ENCODE data around the gene RAD51B.
"Not testable (repeated sequence)": the region's sequence is repeated elsewhere in the genome, so short reads cannot be mapped to it uniquely, and the experiment has no call there.

RAD51B gene

DNA sequence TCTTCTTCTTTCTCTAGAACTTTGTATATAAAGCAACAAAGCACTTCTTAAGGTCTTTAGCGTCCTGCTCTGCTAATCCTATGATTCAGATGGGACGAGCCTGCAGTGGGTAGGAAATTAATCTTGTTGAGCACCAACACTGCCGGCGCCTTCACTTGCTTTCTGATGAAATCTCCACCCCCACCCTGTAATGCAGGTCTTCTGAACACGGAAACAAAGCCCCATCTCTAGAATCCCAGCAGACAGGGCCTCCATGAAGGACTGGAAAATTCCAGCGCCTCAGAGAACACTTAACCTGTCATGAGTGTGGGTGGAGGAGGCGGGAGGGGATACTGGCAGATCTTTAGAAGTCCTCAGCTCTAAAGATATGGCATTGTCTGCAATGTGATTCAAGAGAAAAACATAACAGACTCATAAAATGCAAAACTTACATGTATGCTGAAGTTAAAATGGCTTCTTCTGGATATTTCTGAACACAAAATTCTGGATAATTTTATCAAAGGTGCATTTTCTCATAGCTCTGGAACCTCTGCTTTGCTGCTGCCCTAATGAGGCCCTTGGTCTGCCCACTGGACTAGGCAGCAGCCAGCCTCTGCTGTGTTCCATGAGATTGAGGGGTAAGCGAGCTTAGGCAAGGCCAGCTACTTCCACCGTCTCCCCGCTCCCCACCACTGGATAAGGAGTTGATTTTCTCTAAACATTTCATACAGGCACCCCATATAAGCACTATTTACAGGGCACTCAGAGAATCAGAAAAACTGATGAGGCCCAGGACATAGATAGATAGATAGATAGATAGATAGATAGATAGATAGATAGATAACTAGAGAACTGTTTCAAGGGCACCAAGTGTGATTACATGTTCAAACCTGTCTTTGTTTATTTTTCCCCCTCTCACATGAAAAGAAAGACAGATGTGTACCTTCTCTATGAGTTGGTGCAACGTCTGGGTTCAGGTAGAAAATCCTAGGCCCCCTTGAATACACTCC is 930.2 kb downstream of the RAD51B start:
- DNase-seq (ENCODE audit: low read depth in 1 of 2, low spot score in 1 of 2), result no peak

DNA sequence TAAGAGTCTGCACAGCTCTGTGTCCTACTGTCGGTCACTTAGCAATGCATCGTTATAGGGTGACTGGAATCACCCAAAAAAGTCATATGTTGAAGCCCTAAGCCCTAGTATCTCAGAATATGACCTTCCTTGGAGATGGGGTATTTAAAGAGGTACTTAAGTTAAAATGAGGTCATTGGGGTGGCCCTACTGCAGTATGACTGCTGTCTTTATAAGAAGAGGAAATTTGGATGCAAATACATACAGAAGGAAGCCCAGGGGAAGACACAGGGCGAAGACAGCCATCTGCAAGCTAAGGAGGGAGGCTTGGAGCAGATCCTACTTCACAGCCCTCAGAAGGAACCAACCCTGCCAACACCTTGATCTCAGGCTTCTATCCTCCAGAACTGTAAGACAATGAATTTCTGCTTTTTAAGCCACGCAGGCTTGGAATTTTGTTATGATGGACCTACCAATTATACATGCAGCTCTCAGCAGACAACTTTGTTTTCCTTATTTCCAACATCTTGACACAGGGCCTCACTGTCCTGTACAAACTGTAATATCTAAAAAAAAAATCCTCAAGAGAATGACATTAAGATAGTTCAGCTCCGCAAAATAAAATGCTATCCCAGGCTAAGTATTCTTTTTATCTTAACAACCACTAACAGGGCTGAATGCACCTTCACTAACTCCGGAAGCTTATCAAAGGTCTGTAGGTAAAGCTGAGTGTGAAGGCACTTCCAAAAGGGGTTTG is 932.9 kb downstream of the RAD51B start:
- no peak for DNase-seq (ENCODE audit: low read depth in 1 of 2, low spot score in 1 of 2)

DNA sequence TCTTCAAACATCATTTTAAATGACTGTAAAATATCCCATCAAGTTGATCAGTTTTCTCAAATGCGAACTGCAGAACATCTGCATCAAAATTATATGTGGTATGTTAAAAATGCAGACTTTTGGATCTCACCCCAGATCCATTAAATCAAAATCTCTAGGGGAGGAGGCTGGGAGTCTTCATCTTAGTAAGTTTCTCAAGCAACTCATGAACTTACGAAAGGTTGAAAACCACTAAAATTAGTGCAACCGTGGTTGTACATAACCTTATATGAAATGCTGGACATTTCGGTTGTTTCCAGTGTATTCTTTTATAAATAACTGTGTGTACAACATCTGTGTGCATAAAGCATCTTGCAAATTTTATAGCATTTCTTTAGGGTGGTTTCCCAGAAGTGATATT is 934.1 kb downstream of the RAD51B start:
- DNase-seq (ENCODE audit: low read depth in 1 of 2, low spot score in 1 of 2), result no peak

DNA sequence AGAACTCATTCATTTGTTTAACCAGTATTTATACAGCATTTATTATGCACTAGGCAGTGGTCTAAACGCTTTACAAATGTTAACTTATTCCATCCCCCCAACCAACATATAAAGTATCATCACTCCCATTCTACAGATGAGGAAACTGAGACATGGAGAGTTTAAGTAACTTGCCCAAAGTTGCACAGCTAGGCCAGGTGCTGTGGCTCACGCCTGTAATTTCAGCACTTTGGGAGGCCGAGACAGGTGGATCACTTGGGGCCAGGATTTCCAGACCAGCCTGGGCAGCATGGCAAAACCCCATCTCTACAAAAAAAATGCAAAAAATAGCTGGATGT is 935.4 kb downstream of the RAD51B start:
- DNase-seq (ENCODE audit: low read depth in 1 of 2, low spot score in 1 of 2), result no peak

DNA sequence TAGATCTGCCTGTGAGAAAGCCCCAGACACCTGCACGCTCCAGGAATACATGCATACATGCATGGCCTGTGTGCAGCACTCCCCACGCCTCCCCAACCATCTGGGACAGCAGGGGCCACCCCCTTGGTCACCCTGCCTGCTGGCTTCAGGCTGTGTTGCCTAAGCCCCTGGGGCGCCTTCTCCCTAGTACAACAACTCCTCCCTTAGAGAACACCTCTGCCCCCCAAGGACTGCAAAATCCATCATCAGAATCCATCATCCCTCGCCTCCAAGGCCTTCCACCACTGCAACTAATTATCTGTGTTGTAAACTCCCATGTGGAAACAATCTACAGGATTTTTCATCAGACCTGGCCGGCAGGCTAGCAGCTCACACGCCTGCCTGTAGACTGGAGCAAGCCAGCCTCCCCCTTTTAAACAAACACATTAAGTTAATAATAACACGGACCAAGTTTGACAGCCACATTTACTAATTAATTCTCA is 936.5 kb downstream of the RAD51B start:
- no peak for DNase-seq (ENCODE audit: low read depth in 1 of 2, low spot score in 1 of 2)

DNA sequence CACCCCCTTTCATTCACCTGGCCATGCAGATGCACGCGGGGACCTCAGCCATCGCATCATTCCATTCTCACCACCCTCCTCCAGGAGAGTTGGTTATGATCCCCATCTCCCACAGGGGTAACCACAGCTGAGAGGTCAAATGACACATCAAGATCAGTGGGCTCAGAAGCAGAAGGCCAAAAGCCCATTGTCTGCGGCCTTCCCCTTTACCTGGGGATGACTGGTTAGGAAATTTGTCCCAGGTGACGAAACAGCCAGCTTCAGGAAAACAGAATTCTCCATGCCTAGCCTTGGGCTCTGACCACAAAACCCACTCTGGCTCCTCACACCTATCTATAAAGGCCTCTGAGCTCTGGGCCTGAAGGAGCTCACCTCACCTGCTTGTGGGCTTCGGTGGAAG is 937.2 kb downstream of the RAD51B start:
- DNase-seq (ENCODE audit: low read depth in 1 of 2, low spot score in 1 of 2), result no peak

DNA sequence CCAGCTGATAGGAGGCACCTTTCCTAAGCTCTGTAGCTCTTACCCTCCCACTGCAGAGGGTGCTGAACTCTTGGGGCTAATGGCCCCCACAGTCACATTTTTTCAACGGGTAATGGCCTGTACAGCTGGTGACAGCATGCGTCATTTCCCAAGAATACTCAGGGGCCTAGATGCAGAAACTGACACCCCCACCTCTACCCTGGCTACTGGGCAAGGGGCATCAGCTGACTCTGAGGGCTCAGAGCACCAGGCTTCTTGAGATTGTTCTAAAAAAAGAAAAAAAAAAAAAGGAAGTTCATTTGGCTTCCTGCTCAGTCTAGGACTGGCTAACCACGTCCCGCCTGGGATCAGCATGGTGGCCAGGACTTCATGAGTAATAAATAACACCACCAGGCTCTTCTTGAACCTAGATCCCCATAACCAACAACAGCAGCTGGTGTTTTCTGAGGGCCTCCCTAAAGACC is 938.1 kb downstream of the RAD51B start:
- DNase-seq (ENCODE audit: low read depth in 1 of 2, low spot score in 1 of 2), result no peak

DNA sequence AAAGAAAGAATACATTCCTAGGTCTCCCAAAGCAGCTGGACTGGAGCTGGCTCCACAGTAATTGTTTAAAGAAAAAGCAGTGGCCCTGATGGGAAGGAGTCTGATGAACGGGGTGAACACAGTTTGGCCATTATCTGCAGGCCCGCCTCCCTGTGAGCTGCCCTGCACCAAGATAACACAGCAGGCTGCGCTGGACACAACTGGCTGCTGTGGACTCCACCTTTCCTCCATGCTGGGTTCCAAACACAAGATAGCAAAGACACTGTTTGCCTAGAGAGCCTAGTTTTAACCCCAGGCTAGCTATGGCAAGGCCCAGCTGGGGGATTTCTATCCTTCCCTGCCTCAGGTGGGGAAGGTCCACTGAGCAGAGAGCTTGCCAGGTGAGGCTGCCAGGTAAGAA is 938.7 kb downstream of the RAD51B start:
- no peak for DNase-seq (ENCODE audit: low read depth in 1 of 2, low spot score in 1 of 2)

DNA sequence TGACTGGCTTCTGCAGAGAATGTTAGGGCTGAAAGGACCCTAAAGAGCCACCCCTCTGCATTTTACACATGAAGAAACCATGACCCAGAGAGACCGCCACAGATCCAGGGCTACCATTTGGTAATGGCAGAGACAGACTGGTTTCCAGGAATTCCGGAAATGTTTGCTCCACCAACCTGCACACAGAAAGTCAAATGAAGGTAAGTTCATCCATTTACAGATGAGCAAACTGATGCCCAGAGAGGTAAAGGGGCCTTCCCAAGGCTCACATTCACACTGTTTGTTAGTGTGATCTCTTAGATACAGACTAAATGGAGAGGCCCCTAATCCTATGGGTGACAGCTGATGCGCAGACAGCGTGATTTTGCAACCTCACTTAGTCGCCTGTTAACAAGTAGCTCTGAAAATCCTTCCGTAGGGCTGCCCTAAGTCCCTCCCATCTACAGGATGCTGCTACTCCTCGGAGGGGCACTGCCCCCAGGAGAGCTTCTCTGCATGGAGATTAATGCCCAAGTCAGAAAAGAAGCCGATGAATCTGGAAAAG is 939.5 kb downstream of the RAD51B start:
- no peak for DNase-seq (ENCODE audit: low read depth in 1 of 2, low spot score in 1 of 2)

DNA sequence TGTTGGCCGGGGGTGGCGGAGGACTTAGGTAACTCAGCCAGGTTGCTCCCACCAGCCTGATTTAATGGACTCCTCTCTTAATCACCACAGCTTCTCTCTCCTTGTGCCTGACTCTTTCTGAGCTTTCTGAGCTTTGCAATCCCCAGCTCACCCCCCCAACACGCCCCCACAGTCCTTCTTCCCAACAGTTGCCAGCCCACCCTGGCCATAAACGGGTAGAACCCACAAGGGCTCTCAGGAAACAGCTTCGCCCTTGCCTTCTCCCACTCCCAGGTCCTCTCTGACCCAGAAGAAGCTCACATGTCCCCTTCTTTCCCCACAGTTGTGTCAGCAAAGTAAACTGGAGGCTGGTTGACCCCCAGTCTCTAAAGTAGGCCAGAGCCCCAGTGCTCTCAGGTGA is 940.4 kb downstream of the RAD51B start:
- no peak for DNase-seq (ENCODE audit: low read depth in 1 of 2, low spot score in 1 of 2)

DNA sequence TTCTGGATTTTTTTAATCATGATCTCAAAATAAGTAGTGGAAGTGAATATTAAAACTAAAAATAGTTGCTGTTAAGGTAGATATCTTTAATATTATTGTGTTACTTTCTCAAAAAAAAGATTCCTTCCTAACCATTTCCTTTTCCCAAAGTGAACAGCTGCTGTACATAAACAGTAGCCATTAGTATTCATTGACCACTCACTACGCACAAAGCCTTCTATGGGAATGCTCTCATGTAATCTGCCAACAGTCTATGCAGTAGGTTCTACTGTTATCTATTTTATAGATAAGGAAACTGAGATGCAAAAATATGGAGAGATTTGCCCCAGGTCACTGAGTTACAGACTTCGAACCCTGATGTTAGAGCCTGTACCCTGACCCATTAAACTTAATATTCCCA is 941.2 kb downstream of the RAD51B start:
- DNase-seq (ENCODE audit: low read depth in 1 of 2, low spot score in 1 of 2), result no peak

DNA sequence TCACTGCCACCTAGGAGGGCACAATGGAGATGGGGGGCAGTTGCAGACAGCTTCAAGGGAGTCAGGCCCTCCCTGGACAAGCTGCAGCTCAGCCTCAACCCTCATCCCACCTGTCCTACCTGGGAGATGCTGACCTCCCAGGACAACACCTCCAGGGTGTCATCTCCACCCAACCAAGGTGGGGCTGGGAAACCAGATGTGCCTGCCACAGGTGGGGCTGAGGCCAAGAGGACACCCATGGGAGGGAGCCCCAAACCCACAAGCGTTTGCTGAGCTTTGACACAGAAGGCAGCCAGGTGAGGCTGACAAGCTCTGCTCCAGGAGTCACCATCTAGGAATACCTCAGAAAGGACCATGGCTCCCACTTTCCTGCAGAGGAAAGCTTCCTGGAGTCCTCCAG is 941.8 kb downstream of the RAD51B start:
- no peak for DNase-seq (ENCODE audit: low read depth in 1 of 2, low spot score in 1 of 2)

DNA sequence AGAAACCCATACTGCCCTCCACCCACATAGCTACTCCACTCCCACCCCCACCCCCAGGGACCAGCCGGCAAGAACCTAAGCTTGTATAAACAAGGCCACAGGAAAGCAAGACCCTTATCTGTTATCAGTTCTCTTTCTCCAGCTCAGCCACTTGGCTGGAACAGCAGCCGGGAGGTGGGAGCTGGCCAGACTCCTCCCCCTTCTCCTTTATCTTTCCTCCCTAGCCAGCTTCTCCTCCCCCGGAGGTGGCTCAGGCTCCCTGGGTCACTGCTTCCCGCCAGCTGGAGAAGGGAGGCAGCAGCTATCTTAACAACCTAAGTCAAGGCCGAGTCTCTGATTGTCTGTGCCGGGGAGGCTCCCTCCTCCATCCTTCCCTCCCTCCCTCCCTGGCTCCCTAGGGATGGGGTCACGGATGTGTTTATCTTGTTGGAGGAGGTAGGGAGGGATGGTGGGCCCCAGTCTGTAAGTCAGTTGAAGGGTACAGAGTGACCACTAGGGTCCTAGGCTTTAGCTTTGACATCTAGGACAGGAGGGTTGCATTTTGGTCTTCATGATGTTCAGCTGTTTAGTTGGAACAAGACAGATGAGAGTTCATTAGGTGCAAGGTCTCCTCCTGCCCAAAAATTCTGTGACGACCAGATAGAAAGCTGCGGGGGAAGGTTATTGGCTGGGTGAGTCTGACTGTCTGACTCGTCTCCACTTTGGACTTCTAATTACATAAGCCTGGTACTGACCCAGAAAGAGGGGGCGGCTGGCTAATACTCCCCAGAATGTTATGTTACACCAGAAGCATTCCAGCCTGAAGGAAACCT is 943.6 kb downstream of the RAD51B start:
- DNase-seq (ENCODE audit: low read depth in 1 of 2, low spot score in 1 of 2), result no peak

DNA sequence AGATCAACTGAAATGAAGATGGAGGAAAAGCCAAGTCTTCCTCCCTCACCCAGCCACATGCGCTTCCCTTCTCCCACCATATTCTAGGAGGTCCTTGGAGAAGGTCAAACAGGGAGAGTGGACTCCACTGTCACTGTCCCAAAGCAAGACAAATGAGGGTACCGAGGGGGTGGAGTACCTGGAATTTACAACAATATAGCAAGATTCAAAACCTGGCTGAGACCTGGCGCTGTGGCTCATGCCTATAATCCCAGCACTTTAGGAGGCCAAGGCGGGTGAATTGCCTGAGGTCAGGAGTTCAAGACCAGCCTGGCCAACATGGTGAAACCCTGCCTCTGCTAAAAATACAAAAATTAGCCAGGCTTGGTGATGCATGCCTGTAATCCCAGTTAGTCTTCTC is 944.3 kb downstream of the RAD51B start:
- DNase-seq (ENCODE audit: low read depth in 1 of 2, low spot score in 1 of 2), result not testable (repeated sequence)

DNA sequence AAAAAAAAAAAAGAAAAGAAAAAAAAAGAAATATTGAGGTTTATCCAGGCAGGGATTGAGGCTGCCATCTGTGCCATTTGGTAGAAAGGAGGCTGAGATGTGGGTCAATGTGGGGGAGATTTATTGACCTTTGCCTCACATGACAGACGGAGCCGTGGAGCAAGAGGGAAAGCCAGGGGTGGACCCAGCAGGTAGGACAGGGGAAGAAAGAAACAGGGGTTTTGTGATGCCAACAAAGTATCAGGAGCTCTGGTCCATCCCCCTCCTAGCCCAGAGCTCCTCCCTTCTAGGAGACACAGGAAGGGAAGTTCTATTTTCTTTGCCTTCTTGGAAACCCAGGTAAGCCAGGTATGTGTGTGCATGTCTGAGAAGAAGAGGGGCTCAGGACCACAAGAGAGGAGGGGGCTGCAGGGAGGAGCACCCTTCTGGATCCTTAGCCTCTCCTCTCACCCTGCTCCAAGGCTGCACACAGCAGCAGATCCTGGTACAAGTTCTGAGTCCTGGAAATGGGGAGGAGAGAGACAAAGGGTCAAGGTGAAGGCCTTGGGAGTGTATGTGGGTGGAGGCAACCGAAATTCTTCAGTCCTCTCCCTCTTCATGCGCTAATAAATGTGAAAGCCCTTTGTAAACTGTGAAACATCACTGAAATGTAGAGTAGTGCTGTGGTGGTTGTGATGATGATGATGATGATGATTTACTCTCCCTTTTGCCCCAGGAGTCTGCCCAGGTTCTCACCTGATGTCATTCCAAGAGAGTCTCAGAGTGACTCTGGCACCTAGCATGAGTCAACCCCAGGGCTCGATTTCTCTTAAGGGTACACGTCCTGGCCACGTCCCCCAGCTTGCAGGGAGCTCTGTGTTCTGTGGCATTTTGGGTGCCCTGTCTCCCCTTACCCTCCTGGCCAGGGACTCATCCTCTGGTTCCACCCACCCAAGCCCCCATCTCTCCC is 947.0 kb downstream of the RAD51B start:
- no peak for DNase-seq (ENCODE audit: low read depth in 1 of 2, low spot score in 1 of 2)

DNA sequence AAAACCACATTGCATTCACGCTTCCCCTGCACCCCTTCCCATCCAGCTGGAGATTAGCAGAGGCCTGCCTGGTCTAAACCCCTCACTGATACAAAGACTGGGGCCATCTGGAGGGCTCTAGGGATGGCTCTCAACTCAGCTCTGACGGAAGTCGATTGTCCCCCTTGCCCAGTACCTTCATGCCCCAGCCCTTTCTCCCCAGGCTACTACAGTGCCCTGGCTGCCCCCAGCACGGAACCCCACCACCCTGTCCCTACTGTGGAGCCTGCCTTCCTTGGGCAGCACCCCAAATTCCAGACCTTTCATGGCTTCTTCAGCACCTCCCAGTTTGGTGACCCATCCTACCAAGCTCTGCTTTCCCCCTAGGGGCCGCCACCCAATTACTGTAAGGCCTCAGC is 947.7 kb downstream of the RAD51B start:
- DNase-seq (ENCODE audit: low read depth in 1 of 2, low spot score in 1 of 2), result no peak

DNA sequence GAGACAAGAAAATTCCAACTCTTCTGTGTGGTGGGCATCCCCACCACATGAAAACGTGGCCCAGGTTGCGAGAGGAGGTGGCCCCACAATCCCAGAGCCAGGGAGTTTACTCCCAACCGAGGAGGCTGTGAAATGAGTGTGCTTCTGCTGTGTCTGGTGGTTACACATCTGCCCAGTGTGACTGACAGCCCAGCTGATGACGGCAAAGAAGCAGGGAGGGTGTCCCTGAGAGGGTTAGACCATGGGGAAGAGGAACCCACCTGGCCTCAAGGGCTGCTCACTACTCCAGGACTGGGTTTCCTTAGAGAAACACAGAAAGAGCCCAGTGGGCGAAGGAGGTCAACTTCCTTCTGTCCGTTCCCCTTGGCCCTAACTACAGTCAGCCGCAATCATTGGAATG is 948.7 kb downstream of the RAD51B start:
- DNase-seq (ENCODE audit: low read depth in 1 of 2, low spot score in 1 of 2), result no peak

DNA sequence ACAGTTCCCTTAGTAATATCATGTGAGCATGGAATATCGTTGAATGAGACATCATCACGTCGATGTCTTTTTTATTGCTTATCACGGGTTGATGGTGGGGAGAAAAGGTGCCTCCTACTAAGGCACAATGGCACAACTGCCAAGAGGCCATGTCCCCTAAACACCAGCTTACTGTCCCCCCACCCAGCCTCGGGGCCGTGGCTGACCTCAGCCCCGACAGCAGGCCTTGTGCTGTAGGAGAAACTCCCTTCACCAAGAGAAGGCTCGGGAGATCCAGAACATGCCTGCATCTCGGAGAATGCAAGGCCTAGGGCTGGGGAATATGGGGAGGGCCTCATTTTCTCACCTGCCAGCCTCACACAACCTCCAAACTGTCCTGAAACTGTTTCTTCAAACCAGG is 950.5 kb downstream of the RAD51B start:
- no peak for DNase-seq (ENCODE audit: low read depth in 1 of 2, low spot score in 1 of 2)

DNA sequence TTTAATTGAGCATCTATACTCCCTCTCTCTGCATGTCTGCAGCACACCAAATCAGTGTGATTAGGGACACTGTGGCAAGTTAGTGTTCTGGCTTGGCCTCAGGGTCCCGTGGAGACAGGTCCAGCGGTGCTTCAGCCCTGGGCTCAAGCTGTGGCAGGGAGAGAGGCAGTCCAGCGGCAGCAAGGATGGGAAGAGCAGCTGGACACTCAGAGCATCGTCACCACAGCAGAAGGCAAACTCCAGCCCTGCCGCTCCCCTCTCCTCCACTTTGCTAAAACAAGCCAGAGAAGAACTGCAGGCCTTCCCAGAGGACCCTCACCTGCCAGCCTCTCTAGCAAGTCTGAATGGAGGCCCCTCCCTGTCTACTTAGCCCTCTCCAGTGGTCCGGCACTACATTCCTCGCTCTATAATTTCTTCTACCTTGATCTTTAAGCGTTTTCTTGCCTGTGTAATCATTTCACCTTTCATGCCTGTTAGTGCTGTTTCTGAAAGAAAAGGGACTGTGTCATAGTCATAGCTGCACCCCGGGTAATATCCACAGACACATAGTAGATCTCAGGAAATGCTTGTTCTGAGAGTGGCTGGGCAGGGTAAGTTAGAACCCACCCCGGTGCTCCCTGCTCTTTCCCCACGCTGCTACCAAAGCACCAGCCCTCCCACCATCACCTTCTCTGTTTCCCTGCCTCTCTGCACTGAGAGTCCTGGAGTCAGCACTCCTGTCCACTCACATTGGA is 951.1 kb downstream of the RAD51B start:
- DNase-seq (ENCODE audit: low read depth in 1 of 2, low spot score in 1 of 2), result no peak
